ENCODE data around the gene THOC6. TPM values are rescaled to one million over a fixed set of nuclear protein-coding genes. Genes with fewer than 3 reads are reported as not detected.

The THOC6 gene
- polyA plus RNA-seq, 2 of the 4 experiments (the other 2 are of a cell fraction) = 32.5 to 53.2 TPM

GRCh38 chr16:3030222-3031212 lies 6.7 kb downstream of the THOC6 start:
- Histone ChIP-seq H3K27ac (no peak overlapping the region), H3K4me1 (peaks cover 9% of the 10 kb centered on the region), H3K4me3 (no peak overlapping the region), H3K4me2 (no peak overlapping the region), H3K9me3 (no peaks in the 10 kb centered on the region)
- ATAC-seq (peak in 1 of 2 experiments; percentile 3; a peak in 3 of 6 replicates), FAIRE-seq (no peak), DNase-seq (ENCODE audit: low read depth in 1 of 2, low spot score in 1 of 2) (no peak)
- WGBS (ENCODE audit: missing lambda C conversion rate) = 77% methylated on average over 28 of the region's 33 CpGs
- TF ChIP-seq CTCF (IDR thresholded peaks at IDR 0.05) (no peak), CHD4 (IDR thresholded peaks at IDR 0.05; ENCODE audit: borderline replicate concordance) (no peak), ZFP36 (IDR thresholded peaks at IDR 0.05; ENCODE audit: borderline replicate concordance, partially characterized antibody) (peak; percentile 47), POLR2AphosphoS2 (conservative IDR thresholded peaks at IDR 0.05; ENCODE audit: low read length) (peak; percentile 25; the same call in 1 of the 2 replicates)
- POLR2A ChIA-PET = interaction anchor here (3.8 kb wide), 1 partner anchor 10 kb away, joined by 40 read pairs; the partner anchor contains the start of gene TNFRSF12A
- CTCF ChIA-PET = interaction anchor here (0.9 to 11.0 kb wide), 21 partner anchors 8 to 127 kb away, joined by 3 to 214 read pairs (median 7); partner anchors contain the start of genes BICDL2, CLDN6, CLDN9 and HCFC1R1

GRCh38 chr16:3032624-3033023 lies 8.8 kb downstream of the THOC6 start:
- DNase-seq (ENCODE audit: low read depth in 1 of 2, low spot score in 1 of 2) (no peak), ATAC-seq (no peak), FAIRE-seq (no peak)
- WGBS (ENCODE audit: missing lambda C conversion rate) = 34% methylated on average over 7 of the region's 7 CpGs
- Histone ChIP-seq H3K4me3 (no peak overlapping the region), H3K9me3 (no peaks in the 10 kb centered on the region), H3K4me1 (peaks cover 13% of the 10 kb centered on the region), H3K4me2 (no peak overlapping the region), H3K27ac (no peak overlapping the region)
- ChIA-PET POLR2A (interaction anchor here (3.8 kb wide), 1 partner anchor 12 kb away, joined by 40 read pairs; the partner anchor contains the start of gene TNFRSF12A), CTCF (interaction anchor here (0.8 to 11.0 kb wide), 14 partner anchors 8 to 141 kb away, joined by 3 to 214 read pairs (median 6); partner anchors contain the start of genes BICDL2, CLDN9, HCFC1R1 and ZNF205)
- no peak for TF ChIP-seq EP300 (IDR thresholded peaks at IDR 0.05)
- TF ChIP-seq JUN (IDR thresholded peaks at IDR 0.05) = no peak
- TF ChIP-seq HEYL (CRISPR knock-in tag; IDR thresholded peaks at IDR 0.05) = no peak
- TF ChIP-seq HOXA7 (CRISPR knock-in tag; IDR thresholded peaks at IDR 0.05) = no peak
- TF ChIP-seq PHF8 (IDR thresholded peaks at IDR 0.05; ENCODE audit: borderline replicate concordance, low read depth) = no peak
- no peak for TF ChIP-seq FOXS1 (CRISPR knock-in tag; IDR thresholded peaks at IDR 0.05)
- no peak for TF ChIP-seq CBX2 (IDR thresholded peaks at IDR 0.05; ENCODE audit: borderline replicate concordance, low read depth)
- TF ChIP-seq KDM5A (IDR thresholded peaks at IDR 0.05) = no peak
- no peak for TF ChIP-seq GATA3 (IDR thresholded peaks at IDR 0.05; ENCODE audit: borderline replicate concordance)
- TF ChIP-seq FOSB (CRISPR knock-in tag; IDR thresholded peaks at IDR 0.05) = no peak
- TF ChIP-seq KDM1A (IDR thresholded peaks at IDR 0.05; ENCODE audit: low read depth) = no peak
- TF ChIP-seq HOXB13 (CRISPR knock-in tag; IDR thresholded peaks at IDR 0.05; ENCODE audit: low read depth) = no peak

DNA sequence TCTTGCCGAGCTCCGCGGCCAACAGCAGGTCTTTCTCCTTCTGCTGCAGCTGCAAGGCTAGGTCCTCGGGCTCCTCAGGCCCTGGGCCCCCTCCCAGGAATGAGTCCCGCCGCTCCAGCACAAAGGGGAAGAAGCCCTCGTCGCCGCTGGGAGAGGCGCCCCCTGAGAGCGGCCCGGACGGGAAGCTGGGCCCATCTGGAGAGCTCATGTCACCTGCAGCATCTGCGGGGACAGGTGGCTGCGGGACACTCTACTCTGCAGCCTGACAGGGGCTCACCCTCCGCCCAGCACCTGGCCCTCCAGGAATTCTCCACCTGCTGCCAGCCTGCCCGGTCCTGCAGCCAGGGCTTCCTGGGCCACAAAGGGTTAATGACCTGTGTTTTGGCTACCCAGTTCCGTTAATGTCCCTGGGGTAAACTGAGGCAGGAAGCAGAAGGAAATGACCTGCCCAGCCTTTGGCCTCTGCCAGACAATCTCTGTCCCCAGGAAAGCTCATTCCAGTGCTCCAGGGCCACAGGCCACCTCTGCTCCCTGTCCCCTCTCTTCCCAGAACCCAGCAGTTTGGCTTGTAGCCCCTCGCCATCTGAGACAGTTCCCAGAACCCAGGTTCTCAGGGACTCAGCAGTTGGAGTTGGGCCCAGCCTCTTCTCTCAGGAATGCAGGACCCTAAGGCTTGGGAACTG lies 11.6 kb downstream of the THOC6 start:
- Histone ChIP-seq H3K4me2 (peak overlapping the region; percentile 68; the same call in 2 of the 3 replicates), H3K4me1 (0 out of 3 replicates have a peak, but pooled peaks cover 4% of the 10 kb centered on the region), H3K9me3 (no peaks in the 10 kb centered on the region), H3K27ac (no peak overlapping the region), H3K4me3 (no peak overlapping the region)
- DNase-seq (ENCODE audit: low read depth in 1 of 2, low spot score in 1 of 2) = no peak
- ChIA-PET POLR2A (interaction anchor here (0.6 kb wide), 1 partner anchor 14 kb away, joined by 4 read pairs; no protein-coding TSS in a partner anchor), CTCF (interaction anchor here (0.5 to 11.8 kb wide), 7 partner anchors 6 to 94 kb away, joined by 3 to 178 read pairs (median 16); partner anchors contain the start of genes TNFRSF12A and ZSCAN10)
- no peak for FAIRE-seq
- no peak for ATAC-seq
- 59% methylated on average over 11 of the region's 19 CpGs for WGBS (ENCODE audit: missing lambda C conversion rate)
- TF ChIP-seq RARB (CRISPR knock-in tag; IDR thresholded peaks at IDR 0.05) = no peak
- no peak for TF ChIP-seq CHD4 (IDR thresholded peaks at IDR 0.05; ENCODE audit: borderline replicate concordance)
- TF ChIP-seq ESRRA (IDR thresholded peaks at IDR 0.05; ENCODE audit: borderline replicate concordance, low read length) = no peak
- TF ChIP-seq RCOR1 (IDR thresholded peaks at IDR 0.05; ENCODE audit: low read depth, low read length) = no peak
- TF ChIP-seq, protein P1, sequence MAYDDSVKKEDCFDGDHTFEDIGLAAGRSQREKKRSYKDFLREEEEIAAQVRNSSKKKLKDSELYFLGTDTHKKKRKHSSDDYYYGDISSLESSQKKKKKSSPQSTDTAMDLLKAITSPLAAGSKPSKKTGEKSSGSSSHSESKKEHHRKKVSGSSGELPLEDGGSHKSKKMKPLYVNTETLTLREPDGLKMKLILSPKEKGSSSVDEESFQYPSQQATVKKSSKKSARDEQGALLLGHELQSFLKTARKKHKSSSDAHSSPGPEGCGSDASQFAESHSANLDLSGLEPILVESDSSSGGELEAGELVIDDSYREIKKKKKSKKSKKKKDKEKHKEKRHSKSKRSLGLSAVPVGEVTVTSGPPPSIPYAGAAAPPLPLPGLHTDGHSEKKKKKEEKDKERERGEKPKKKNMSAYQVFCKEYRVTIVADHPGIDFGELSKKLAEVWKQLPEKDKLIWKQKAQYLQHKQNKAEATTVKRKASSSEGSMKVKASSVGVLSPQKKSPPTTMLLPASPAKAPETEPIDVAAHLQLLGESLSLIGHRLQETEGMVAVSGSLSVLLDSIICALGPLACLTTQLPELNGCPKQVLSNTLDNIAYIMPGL (CRISPR knock-in tag; IDR thresholded peaks at IDR 0.05; ENCODE audit: borderline replicate concordance) = no peak
- no peak for TF ChIP-seq BHLHE40 (IDR thresholded peaks at IDR 0.05; ENCODE audit: low read depth, low read length)
- TF ChIP-seq, protein P2, sequence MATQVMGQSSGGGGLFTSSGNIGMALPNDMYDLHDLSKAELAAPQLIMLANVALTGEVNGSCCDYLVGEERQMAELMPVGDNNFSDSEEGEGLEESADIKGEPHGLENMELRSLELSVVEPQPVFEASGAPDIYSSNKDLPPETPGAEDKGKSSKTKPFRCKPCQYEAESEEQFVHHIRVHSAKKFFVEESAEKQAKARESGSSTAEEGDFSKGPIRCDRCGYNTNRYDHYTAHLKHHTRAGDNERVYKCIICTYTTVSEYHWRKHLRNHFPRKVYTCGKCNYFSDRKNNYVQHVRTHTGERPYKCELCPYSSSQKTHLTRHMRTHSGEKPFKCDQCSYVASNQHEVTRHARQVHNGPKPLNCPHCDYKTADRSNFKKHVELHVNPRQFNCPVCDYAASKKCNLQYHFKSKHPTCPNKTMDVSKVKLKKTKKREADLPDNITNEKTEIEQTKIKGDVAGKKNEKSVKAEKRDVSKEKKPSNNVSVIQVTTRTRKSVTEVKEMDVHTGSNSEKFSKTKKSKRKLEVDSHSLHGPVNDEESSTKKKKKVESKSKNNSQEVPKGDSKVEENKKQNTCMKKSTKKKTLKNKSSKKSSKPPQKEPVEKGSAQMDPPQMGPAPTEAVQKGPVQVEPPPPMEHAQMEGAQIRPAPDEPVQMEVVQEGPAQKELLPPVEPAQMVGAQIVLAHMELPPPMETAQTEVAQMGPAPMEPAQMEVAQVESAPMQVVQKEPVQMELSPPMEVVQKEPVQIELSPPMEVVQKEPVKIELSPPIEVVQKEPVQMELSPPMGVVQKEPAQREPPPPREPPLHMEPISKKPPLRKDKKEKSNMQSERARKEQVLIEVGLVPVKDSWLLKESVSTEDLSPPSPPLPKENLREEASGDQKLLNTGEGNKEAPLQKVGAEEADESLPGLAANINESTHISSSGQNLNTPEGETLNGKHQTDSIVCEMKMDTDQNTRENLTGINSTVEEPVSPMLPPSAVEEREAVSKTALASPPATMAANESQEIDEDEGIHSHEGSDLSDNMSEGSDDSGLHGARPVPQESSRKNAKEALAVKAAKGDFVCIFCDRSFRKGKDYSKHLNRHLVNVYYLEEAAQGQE (IDR thresholded peaks at IDR 0.05) = no peak
- TF ChIP-seq CBX8 (IDR thresholded peaks at IDR 0.05) = no peak
